Posterior cingulate gyrus (tissue), 11 donors: ENCODE results near the gene RBCK1.
A peak's percentile ranks its signal among the peaks of the same experiment; 100 is the strongest.
"Not testable (repeated sequence)": the region's sequence is repeated elsewhere in the genome, so short reads cannot be mapped to it uniquely, and the experiment has no call there.

Experiments used
- DNase-seq, 10 donors: peaks; one replicate each; pipeline versions ENCODE4 v3.0.0 to v3.0.0-alpha.2; 2020 to 2021; ENCODE audit warnings: mixed read lengths in 3 of 10
- intact Hi-C: fragments of 100-400 bp; cut with DNase I; formaldehyde crosslinking; loops from one replicate; pipeline ENCODE4 v1.15.1; 2023

Gene RBCK1

GRCh38 chr20:431012-431904 is 23.2 kb downstream of the RBCK1 start:
- intact Hi-C loops: loop anchor here (1.0 to 2.0 kb wide), 2 partner anchors 48 to 77 kb away; no protein-coding TSS in a partner anchor
- peak; percentile 69 to 97 (median 84) for DNase-seq

GRCh38 chr20:432208-432607 is 24.1 kb downstream of the RBCK1 start:
- peak in 1 of 10 donors; percentile 82 for DNase-seq
- intact Hi-C loops: no loop called here

DNA sequence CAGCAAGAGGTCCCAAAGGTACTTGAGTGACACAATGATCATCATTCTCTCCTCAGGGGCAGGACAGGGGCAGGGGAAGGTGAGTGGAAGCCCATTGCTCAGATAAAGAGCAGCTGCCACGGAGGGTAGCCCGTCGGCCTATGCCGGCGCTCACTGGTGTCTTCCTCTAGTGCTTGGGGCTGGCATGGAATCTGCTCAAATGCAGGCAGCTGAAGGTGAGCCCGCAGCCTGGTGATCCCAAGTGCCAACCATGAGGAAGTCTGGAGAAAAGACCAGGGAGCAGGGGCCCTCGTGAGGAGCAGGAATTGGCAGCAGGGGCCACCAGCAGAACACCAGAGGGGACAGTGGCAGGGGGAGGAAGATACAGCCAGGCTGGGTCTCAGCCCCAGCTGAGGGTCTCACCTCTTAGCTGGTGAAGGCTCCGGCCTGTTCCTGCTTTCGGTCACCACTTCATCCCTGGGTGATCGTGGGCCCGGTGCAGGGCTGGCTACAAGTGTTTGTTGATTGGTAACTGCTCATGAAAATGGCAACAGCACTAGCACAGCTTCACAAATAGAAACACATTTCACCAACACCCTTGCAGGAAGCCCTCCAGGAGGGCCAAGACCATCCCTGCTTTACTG is 24.7 kb downstream of the RBCK1 start:
- DNase-seq: peak in 1 of 10 donors; percentile 69
- intact Hi-C loops: no loop called here

GRCh38 chr20:433300-433975 is 25.3 kb downstream of the RBCK1 start:
- intact Hi-C loops: no loop called here
- DNase-seq: peak in 1 of 10 donors; percentile 43

- intact Hi-C loops: no loop called here
- peak in 1 of 10 donors; percentile 52 for DNase-seq
Observed at GRCh38 chr20:434221-434620, 26.1 kb downstream of the RBCK1 start.

GRCh38 chr20:434661-435419 is 26.7 kb downstream of the RBCK1 start:
- peak in 1 of 10 donors; percentile 69 for DNase-seq
- intact Hi-C loops: no loop called here

DNA sequence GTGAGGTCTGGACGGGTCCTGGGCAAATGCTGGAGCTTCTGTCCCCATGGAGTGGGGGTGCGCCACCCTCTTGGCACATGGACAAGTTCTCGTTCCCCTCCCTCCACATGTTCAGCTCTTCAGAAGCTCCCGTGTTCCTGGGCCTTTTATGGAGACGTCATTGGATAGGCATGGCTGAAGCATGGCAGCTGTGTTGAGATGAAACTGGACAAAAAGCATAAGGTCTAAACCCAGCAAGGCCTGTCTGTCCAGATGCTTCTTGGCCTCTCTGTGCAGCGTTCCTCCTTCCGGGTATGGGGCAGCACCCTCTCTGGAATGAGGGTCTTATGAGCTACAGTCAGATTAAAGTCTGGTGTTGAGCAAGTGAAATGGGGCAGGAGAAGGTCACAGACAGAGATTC is 27.5 kb downstream of the RBCK1 start:
- intact Hi-C loops: no loop called here
- peak in 1 of 10 donors; percentile 40 for DNase-seq

- DNase-seq: peak in 1 of 10 donors; percentile 28
- intact Hi-C loops: no loop called here
Observed at GRCh38 chr20:436476-436875, 28.4 kb downstream of the RBCK1 start.

DNA sequence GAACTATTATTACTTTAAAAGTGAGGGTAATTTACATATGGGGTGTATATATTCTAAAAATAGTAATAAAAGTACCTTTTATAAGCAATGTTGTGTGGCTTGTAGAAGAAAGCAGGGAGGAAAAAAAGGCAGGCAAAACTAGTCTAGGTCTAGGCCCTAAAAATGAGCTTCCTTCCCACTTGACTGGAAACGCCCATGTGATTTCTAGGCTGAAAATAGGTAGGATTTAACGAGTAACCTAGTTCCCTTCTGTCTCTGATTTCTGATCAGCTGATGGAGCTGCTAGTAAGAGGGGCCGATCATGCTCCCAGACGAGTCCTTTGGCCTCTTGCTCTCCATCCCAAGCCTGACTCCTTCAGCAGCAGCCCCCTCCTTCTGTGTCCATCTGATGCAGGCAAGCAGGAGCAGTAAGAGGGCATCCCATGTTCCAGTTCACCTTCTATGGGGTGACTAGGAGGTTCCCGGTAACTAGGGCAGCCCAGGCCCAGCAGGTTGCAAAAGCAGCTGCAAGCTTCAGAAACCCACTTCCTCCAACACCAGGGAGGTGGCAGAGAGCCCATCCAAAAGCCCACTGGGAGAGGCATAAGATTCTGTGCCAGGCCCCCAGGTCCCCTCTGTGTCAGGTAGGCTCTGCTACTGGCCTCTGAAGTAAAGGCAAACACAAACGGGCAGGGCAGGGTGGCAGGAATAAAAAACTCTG is 29.8 kb downstream of the RBCK1 start:
- peak in 2 of 10 donors; percentile 47 to 67 for DNase-seq
- intact Hi-C loops: no loop called here

- intact Hi-C loops: no loop called here
- peak in 2 of 10 donors; percentile 55 to 77 for DNase-seq
Observed at GRCh38 chr20:438571-439469, 30.7 kb downstream of the RBCK1 start.

- peak in 1 of 10 donors; percentile 38 for DNase-seq
- intact Hi-C loops: no loop called here
Observed at GRCh38 chr20:440148-440547, 32.0 kb downstream of the RBCK1 start.

DNA sequence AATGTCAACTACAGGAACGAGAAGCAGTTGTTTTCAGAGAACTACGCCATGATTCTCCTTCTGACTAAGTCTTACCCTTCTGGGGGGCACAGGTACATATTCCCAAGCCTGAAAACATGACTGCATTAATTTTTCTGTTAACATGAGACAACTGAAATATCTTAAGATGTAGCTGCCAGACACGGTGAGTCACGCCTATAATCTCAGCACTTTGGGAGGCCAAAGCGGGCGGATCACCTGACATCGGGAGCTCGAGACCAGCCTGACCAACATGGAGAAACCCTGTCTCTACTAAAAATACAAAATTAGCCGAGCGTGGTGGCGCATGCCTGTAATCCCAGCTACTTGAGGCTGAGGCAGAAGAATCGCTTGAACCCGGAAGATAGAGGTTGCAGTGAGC is 32.5 kb downstream of the RBCK1 start:
- intact Hi-C loops: no loop called here
- peak in 2 of 10 donors; percentile 41 to 76 for DNase-seq

GRCh38 chr20:443223-443775 is 35.2 kb downstream of the RBCK1 start:
- intact Hi-C loops: no loop called here
- no peak for DNase-seq

DNA sequence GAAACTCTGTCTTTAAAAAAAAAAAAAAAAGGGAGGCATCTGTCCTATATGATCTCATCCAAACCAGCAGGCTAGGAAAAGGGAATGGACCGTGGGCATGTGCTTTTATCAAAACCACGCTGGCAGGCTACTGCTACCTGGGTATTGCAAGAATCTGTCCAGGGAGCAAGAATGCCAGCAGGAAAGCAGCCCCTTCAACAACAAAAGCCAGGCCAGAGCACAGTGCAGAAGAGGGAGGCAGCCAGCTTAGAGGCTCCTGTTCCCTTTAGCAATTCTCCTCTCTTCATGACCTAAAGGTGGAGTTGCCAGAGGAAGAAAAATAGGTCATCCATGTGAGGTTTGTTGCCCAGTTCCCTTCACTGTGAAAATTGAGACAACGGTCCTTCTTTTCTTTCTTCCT is 36.0 kb downstream of the RBCK1 start:
- DNase-seq: peak in 1 of 10 donors; percentile 15
- intact Hi-C loops: no loop called here

- DNase-seq: peak in 2 of 10 donors; percentile 71 to 77
- intact Hi-C loops: no loop called here
Observed at GRCh38 chr20:444862-445426, 36.8 kb downstream of the RBCK1 start.

GRCh38 chr20:445514-446336 is 37.6 kb downstream of the RBCK1 start:
- peak in 1 of 10 donors; percentile 34 for DNase-seq
- intact Hi-C loops: no loop called here

GRCh38 chr20:452021-452420 is 43.9 kb downstream of the RBCK1 start:
- peak in 1 of 10 donors; percentile 43 for DNase-seq

More at GRCh38 chr20:452021-452420, 43.9 kb downstream of the RBCK1 start:
- intact Hi-C loops: not testable (repeated sequence)
